ENCODE measurements around the gene UBR1.
A peak's percentile ranks its signal among the peaks of the same experiment; 100 is the strongest.

Gene UBR1
- long read RNA-seq, partial matches to known transcripts, result 63 of 75 reads
- long read RNA-seq, other reads (novel, unspliced or antisense), result 10 of 75 reads

- peak; percentile 91 to 92 for DNase-seq (ENCODE audit: low read depth in 1 of 2, low spot score in 1 of 2)
- no peaks in the 10 kb centered on the region for H3K27me3 ChIP-seq (ENCODE audit: insufficient read depth, poor library complexity, severe bottlenecking)
- peak; percentile 30 for TF ChIP-seq REST (IDR thresholded peaks at IDR 0.05; ENCODE audit: insufficient replicate concordance, low read depth)
- no peak for TF ChIP-seq CTCF (IDR thresholded peaks at IDR 0.05; ENCODE audit: insufficient read depth, low read length)
- no peak for TF ChIP-seq SPI1 (IDR thresholded peaks at IDR 0.05; ENCODE audit: borderline replicate concordance, low read depth)
- peak; percentile 53; the same call in 1 of the 2 replicates for TF ChIP-seq POLR2AphosphoS5 (IDR thresholded peaks at IDR 0.05; ENCODE audit: low read depth)
- peak; percentile 68 for TF ChIP-seq GABPA (IDR thresholded peaks at IDR 0.05; ENCODE audit: low read depth)
- H3K27ac ChIP-seq (replicated peaks), result peak within 1 kb of the TSS; percentile 70
- H3K4me3 ChIP-seq (replicated peaks; ENCODE audit: insufficient read depth, low read length), result peak within 1 kb of the TSS; percentile 93
Measured at GRCh38 chr15:43105778-43106485, at the start of gene UBR1. UBR1 (minus strand) TSS chr15:43106038; CDS start chr15:43106022, 16 bp downstream.

GRCh38 chr15:43153269-43153668 lies 47.4 kb upstream of the UBR1 start:
- Histone ChIP-seq H3K27ac (replicated peaks) (no peak overlapping the region), H3K4me3 (replicated peaks; ENCODE audit: insufficient read depth, low read length) (no peak overlapping the region), H3K27me3 (ENCODE audit: insufficient read depth, poor library complexity, severe bottlenecking) (no peaks in the 10 kb centered on the region)
- DNase-seq (ENCODE audit: low read depth in 1 of 2, low spot score in 1 of 2), result no peak
- TF ChIP-seq REST (IDR thresholded peaks at IDR 0.05; ENCODE audit: insufficient replicate concordance, low read depth) (no peak), GABPA (IDR thresholded peaks at IDR 0.05; ENCODE audit: low read depth) (no peak), SPI1 (IDR thresholded peaks at IDR 0.05; ENCODE audit: borderline replicate concordance, low read depth) (no peak)

- H3K4me3 ChIP-seq (replicated peaks; ENCODE audit: insufficient read depth, low read length), result no peak overlapping the region
- DNase-seq (ENCODE audit: low read depth in 1 of 2, low spot score in 1 of 2), result no peak
- H3K27me3 ChIP-seq (ENCODE audit: insufficient read depth, poor library complexity, severe bottlenecking), result no peaks in the 10 kb centered on the region
- no peak for TF ChIP-seq SPI1 (IDR thresholded peaks at IDR 0.05; ENCODE audit: borderline replicate concordance, low read depth)
- no peak for TF ChIP-seq REST (IDR thresholded peaks at IDR 0.05; ENCODE audit: insufficient replicate concordance, low read depth)
- no peak for TF ChIP-seq CTCF (IDR thresholded peaks at IDR 0.05; ENCODE audit: insufficient read depth, low read length)
- no peak for TF ChIP-seq POLR2AphosphoS5 (IDR thresholded peaks at IDR 0.05; ENCODE audit: low read depth)
- TF ChIP-seq GABPA (IDR thresholded peaks at IDR 0.05; ENCODE audit: low read depth), result no peak
- H3K27ac ChIP-seq (replicated peaks), result no peak overlapping the region
Measured at GRCh38 chr15:43151688-43152087, 45.9 kb upstream of the UBR1 start.
